Measurements from ENCODE around the gene SMC3.

Gene SMC3

GRCh38 chr10:110571093-110571743 lies 3.7 kb downstream of the SMC3 start:
- H3K9ac ChIP-seq = no peak overlapping the region

GRCh38 chr10:110572862-110573261 lies 5.4 kb downstream of the SMC3 start:
- H2AFZ ChIP-seq = no peak overlapping the region
- H3K9ac ChIP-seq = no peak overlapping the region
- no peaks in the 10 kb centered on the region for H3K27me3 ChIP-seq (ENCODE audit: control insufficient read depth, insufficient read depth, low read length)
- no peak overlapping the region for H3K4me3 ChIP-seq (ENCODE audit: low read depth, low read length)
- TF ChIP-seq CTCF (IDR thresholded peaks at IDR 0.05) = no peak
- peaks cover 19% of the 10 kb centered on the region for H3K79me2 ChIP-seq
- H3K27ac ChIP-seq = no peak overlapping the region
- H3K4me1 ChIP-seq = peaks cover 5% of the 10 kb centered on the region
- H3K36me3 ChIP-seq (ENCODE audit: control insufficient read depth, insufficient read depth, low read length) = no peaks in the 10 kb centered on the region
- H3K4me2 ChIP-seq (ENCODE audit: low read length) = no peak overlapping the region
- H3K9me3 ChIP-seq (ENCODE audit: control insufficient read depth, low read length) = no peaks in the 10 kb centered on the region

More at GRCh38 chr10:110571093-110571743, 3.7 kb downstream of the SMC3 start:
- no peaks in the 10 kb centered on the region for H3K27me3 ChIP-seq (ENCODE audit: control insufficient read depth, insufficient read depth, low read length)
- H3K4me2 ChIP-seq (ENCODE audit: low read length) = no peak overlapping the region
- H2AFZ ChIP-seq = no peak overlapping the region
- H3K4me1 ChIP-seq = peaks cover 5% of the 10 kb centered on the region
- TF ChIP-seq CTCF (IDR thresholded peaks at IDR 0.05) = no peak
- no peaks in the 10 kb centered on the region for H3K9me3 ChIP-seq (ENCODE audit: control insufficient read depth, low read length)
- no peak overlapping the region for H3K27ac ChIP-seq
- peaks cover 25% of the 10 kb centered on the region for H3K79me2 ChIP-seq
- H3K4me3 ChIP-seq (ENCODE audit: low read depth, low read length) = no peak overlapping the region
- H3K36me3 ChIP-seq (ENCODE audit: control insufficient read depth, insufficient read depth, low read length) = no peaks in the 10 kb centered on the region

- no peaks in the 10 kb centered on the region for H3K9me3 ChIP-seq (ENCODE audit: control insufficient read depth, low read length)
- no peak overlapping the region for H3K4me3 ChIP-seq (ENCODE audit: low read depth, low read length)
- H3K9ac ChIP-seq = no peak overlapping the region
- no peaks in the 10 kb centered on the region for H3K27me3 ChIP-seq (ENCODE audit: control insufficient read depth, insufficient read depth, low read length)
- H2AFZ ChIP-seq = no peak overlapping the region
- H3K4me2 ChIP-seq (ENCODE audit: low read length) = no peak overlapping the region
- TF ChIP-seq CTCF (IDR thresholded peaks at IDR 0.05) = no peak
- no peak overlapping the region for H3K27ac ChIP-seq
- peaks cover 3% of the 10 kb centered on the region for H3K4me1 ChIP-seq
- peaks cover 9% of the 10 kb centered on the region for H3K79me2 ChIP-seq
- no peaks in the 10 kb centered on the region for H3K36me3 ChIP-seq (ENCODE audit: control insufficient read depth, insufficient read depth, low read length)
Observed at GRCh38 chr10:110574420-110574819, 6.9 kb downstream of the SMC3 start.

- H2AFZ ChIP-seq = no peak overlapping the region
- H3K4me1 ChIP-seq = no peaks in the 10 kb centered on the region
- no peaks in the 10 kb centered on the region for H3K27me3 ChIP-seq (ENCODE audit: control insufficient read depth, insufficient read depth, low read length)
- H3K9me3 ChIP-seq (ENCODE audit: control insufficient read depth, low read length) = no peaks in the 10 kb centered on the region
- TF ChIP-seq CTCF (IDR thresholded peaks at IDR 0.05) = no peak
- H3K4me2 ChIP-seq (ENCODE audit: low read length) = no peak overlapping the region
- H3K4me3 ChIP-seq (ENCODE audit: low read depth, low read length) = no peak overlapping the region
- no peak overlapping the region for H3K27ac ChIP-seq
- no peak overlapping the region for H3K9ac ChIP-seq
- peaks cover 3% of the 10 kb centered on the region for H3K79me2 ChIP-seq
- H3K36me3 ChIP-seq (ENCODE audit: control insufficient read depth, insufficient read depth, low read length) = no peaks in the 10 kb centered on the region
Observed at GRCh38 chr10:110576220-110576619, 8.7 kb downstream of the SMC3 start.

GRCh38 chr10:110577056-110577455 lies 9.6 kb downstream of the SMC3 start:
- no peak overlapping the region for H2AFZ ChIP-seq
- H3K79me2 ChIP-seq = peaks cover 2% of the 10 kb centered on the region
- H3K27me3 ChIP-seq (ENCODE audit: control insufficient read depth, insufficient read depth, low read length) = no peaks in the 10 kb centered on the region
- no peaks in the 10 kb centered on the region for H3K9me3 ChIP-seq (ENCODE audit: control insufficient read depth, low read length)
- H3K4me3 ChIP-seq (ENCODE audit: low read depth, low read length) = no peak overlapping the region
- H3K4me2 ChIP-seq (ENCODE audit: low read length) = no peak overlapping the region
- no peak overlapping the region for H3K27ac ChIP-seq
- TF ChIP-seq CTCF (IDR thresholded peaks at IDR 0.05) = no peak
- H3K4me1 ChIP-seq = no peaks in the 10 kb centered on the region
- H3K9ac ChIP-seq = no peak overlapping the region
- H3K36me3 ChIP-seq (ENCODE audit: control insufficient read depth, insufficient read depth, low read length) = no peaks in the 10 kb centered on the region

All from parathyroid adenoma (tissue), 2 donors.